Vagina (tissue), 2 donors: ENCODE results near the gene IL18RAP.

Source experiments
- POLR2A ChIP-seq, 2 donors: fragments of 450-650 bp; IDR thresholded peaks; one replicate each; pipeline ENCODE4 v1.6.1; 2017; ENCODE audit warnings: antibody characterized with exemption in 2 of 2, mild to moderate bottlenecking in 2 of 2, moderate library complexity in 2 of 2
- POLR2AphosphoS5 ChIP-seq, 2 donors: sonication (generic); formaldehyde crosslinking; IDR thresholded peaks; one replicate each; pipeline ENCODE4 v1.9.0; 2017; ENCODE audit warnings: antibody characterized with exemption in 2 of 2, mild to moderate bottlenecking in 2 of 2, low read depth in 1 of 2; ENCODE audit not compliant: insufficient read depth in 1 of 2
- TF ChIP-seq, protein P1 (sequence below), 3 experiments: fragments of 450-650 bp in 2 of 3; fragments of 200-600 bp in 1 of 3; sonication (generic) in 1 of 3; IDR thresholded peaks; one replicate each; pipeline ENCODE4 v1.5.1; 2017 to 2019; ENCODE audit warnings: antibody characterized with exemption in 3 of 3, mild to moderate bottlenecking in 2 of 3, moderate library complexity in 2 of 3

DNA sequence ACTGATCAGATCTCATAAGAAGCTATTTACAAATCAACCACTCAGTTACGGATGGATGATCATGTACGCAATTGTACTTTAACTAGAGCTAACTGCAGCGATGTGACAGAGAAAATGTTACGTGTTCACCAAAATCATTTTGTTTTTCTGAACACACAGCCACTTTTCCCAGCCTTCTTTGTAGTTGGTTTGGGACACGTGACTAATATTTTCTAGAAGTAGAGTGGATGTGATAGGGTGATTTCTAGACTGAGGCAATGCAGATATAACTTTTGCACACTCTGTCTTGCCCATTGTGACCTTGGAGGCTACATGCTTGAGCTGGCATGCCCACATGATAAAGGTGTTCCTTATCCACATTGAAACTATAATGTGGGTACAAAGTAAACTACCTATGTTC lies 40.2 kb downstream of the IL18RAP start:
- TF ChIP-seq, protein P1, sequence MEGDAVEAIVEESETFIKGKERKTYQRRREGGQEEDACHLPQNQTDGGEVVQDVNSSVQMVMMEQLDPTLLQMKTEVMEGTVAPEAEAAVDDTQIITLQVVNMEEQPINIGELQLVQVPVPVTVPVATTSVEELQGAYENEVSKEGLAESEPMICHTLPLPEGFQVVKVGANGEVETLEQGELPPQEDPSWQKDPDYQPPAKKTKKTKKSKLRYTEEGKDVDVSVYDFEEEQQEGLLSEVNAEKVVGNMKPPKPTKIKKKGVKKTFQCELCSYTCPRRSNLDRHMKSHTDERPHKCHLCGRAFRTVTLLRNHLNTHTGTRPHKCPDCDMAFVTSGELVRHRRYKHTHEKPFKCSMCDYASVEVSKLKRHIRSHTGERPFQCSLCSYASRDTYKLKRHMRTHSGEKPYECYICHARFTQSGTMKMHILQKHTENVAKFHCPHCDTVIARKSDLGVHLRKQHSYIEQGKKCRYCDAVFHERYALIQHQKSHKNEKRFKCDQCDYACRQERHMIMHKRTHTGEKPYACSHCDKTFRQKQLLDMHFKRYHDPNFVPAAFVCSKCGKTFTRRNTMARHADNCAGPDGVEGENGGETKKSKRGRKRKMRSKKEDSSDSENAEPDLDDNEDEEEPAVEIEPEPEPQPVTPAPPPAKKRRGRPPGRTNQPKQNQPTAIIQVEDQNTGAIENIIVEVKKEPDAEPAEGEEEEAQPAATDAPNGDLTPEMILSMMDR (IDR thresholded peaks at IDR 0.05): no peak
- TF ChIP-seq POLR2AphosphoS5 (IDR thresholded peaks at IDR 0.05; ENCODE audit: insufficient read depth in 1 of 2, low read depth in 1 of 2) (no peak), POLR2A (IDR thresholded peaks at IDR 0.05) (no peak)
